NCI-H748 (cell line): ENCODE results near the gene BMP8A.
"Not testable (repeated sequence)": the region's sequence is repeated elsewhere in the genome, so short reads cannot be mapped to it uniquely, and the experiment has no call there.

Source experiments
- DNase-seq: peaks from one replicate; lab custom pipeline; 2025; ENCODE audit not compliant: unreplicated experiment; lab: John Stamatoyannopoulos, UW

Gene BMP8A

DNA sequence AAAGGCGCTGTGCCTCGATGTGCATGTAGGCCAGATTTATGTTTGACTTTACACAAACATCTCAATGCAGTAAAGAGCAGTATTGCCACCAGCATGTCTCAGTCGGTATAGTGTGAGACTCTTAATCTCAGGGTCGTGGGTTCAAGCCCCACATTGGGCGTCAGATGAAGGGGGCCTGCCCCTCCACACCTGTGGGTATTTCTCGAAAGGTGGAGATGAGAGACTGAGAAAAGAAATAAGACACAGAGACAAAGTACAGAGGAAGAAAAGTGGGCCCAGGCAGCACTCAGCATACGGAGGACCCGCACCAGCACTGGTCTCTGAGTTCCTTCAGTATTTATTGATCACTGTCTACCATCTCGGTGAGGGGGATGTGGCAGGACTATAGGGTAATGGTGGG is 13.0 kb downstream of the BMP8A start:
- DNase-seq: not testable (repeated sequence)

DNA sequence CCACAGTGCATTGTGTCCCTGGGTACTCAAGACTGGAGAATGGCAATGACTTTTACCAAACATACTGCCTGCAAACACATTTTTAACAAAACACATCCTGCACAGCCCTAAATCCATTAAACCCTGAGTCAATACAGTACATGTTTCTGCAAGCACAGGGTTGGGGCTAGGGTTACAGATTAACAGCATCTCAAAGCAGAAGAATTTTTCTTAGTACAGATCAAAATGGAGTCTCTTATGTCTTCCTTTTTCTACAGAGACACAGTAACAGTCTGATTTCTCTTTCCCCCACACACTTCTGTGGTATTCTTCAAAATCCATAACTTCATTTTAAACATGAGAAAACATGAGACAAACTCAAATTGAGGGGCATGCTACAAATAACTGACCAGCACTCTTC is 13.9 kb downstream of the BMP8A start:
- DNase-seq: no peak

DNA sequence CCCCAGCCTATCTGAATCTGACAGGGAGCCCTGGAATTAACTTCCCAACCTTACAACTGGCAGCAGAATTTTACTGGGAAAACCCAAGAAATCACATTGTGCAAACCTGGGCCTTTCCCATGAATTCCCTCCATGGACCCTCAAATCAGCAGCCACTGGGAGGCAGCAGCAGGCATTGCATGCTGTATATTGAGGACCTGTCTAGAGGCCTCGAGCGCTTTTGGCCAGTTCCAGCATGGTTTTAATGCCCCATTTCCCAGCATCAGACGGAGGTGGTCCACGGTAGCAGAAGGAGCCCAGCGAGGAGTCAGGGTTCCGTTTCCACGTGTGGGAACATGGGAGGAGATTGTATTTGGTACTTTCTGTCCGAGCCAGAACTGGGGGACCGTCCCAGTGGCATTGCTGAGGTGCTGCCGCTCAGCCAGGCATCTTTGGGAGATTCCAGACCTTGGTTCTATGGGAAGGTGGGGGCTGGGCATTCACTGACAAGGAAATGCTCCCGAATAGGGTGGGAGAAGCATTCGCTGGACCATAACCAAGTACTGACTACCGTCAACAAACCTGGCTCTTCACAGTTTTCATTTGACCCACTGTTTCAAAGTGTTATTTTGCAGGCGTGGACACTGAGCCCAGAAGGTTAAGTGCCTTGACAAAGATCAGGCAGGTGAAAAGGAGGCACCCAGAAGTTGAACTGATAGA is 15.9 kb downstream of the BMP8A start:
- peak; percentile 67 for DNase-seq

DNA sequence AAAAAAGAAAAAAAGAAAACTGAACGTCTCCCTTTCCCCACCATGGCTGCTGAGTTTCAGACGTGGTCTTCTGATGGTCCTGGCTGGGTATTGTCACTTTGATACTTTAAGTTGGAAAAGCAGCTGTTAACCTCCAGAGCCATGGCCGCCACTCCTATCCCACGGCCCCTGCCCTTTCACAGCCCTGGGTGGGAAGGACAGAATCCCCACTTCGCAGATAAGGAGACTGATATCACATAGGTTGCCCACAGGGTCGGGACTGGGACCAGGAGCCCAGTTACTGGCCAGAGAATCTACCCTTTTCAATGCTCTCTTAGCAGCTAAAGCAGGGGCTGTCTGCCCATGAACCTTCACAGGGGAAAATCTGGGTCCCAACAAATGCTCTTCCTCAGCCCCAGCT is 16.8 kb downstream of the BMP8A start:
- no peak for DNase-seq

DNA sequence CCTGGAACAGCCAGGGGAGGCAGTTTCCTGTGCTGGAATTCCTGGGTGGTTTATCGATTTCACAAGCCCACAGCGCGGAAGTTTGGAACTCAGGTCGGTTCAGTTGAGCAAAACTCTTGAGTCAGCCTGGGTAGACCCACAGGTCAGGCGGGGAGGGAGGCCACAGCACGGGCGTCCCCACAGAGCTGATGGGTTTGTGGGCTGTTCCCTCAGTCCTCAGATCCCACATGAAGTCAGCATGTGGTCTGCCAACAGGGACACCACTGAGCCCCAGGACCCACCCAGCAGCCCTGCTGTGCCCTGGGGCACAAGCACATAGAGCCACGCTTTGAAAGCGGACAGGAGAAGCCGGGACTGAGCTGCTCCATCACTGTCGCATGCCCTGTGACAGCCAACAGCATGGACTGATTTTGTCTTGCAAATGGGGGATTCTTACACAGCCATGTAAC is 17.4 kb downstream of the BMP8A start:
- DNase-seq: no peak

DNA sequence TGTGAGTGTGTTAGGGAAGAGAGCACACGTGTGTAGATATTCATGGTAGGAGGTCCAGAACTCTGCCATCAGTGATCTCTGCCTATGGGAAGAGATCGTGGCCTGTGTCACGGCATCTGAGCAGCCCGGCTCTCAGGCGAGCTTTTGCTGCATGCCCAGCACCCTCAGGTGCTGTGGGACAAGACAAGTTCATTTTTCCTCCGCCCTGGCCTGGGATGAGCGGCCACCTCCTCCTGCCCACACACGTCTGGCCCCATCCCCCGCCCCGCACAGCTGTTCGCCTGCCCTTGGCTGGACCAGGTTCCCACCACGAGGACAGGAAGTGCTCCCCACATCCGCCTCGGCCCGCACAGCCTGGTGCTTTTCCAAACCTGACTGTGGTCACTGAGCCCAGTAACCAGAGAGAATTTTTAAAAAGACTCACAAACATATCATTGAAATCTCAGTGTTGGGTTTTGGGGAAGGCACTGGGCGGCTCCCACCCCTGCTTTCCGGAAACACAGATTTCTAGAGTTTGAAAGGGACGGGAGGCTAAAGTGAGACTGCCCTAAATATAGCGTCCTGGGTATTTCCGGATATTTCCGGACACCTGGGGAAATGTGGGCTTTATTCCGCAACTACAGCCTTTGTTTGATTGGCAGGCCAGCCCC is 18.0 kb downstream of the BMP8A start:
- DNase-seq: no peak

DNA sequence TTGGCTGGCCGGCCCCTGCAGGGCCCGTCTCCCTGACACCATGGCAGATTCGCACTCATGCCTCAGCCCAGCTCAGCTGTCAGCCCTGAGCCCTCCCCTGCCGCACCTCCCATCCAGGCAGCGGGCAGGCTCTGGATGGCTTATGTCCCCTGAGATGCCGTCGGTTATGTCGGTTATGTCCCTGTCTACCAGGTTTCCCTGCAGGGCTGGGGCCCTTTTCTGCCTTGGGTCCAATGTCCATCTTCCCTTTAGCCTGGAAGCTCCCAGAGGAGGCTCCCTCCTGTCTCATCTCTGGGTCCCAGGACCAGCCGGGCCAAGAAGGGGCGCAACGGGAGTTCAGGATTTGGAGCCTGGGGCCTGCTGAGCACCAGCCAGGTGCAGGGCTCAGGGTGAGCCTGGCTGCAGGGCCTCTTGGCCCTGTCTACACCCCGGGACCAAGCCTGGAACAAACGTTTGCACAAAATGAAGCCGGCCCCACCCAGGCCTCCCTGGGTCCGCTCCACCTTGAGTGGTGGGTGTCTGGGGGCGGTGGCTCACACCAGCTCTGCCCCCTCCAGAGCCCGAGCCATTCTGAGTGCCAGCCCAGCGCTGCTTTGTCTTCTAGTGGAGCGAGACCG is 19.2 kb downstream of the BMP8A start:
- DNase-seq: not testable (repeated sequence)

DNA sequence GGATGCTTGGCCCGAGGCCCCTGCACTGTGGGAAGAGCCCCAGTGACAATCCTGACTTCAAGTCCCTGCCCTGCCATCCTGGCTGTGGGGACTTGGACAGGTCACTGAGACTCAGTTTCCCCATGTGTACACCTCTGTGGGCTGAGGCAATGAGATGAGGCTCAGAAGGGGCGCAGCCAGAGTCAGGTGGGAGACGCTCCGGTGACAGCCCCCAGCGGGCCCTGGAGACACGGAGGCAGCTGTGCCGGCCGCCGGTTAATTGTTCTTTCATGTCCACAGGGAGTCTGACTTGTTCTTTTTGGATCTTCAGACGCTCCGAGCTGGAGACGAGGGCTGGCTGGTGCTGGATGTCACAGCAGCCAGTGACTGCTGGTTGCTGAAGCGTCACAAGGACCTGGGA is 20.0 kb downstream of the BMP8A start:
- DNase-seq: not testable (repeated sequence)

DNA sequence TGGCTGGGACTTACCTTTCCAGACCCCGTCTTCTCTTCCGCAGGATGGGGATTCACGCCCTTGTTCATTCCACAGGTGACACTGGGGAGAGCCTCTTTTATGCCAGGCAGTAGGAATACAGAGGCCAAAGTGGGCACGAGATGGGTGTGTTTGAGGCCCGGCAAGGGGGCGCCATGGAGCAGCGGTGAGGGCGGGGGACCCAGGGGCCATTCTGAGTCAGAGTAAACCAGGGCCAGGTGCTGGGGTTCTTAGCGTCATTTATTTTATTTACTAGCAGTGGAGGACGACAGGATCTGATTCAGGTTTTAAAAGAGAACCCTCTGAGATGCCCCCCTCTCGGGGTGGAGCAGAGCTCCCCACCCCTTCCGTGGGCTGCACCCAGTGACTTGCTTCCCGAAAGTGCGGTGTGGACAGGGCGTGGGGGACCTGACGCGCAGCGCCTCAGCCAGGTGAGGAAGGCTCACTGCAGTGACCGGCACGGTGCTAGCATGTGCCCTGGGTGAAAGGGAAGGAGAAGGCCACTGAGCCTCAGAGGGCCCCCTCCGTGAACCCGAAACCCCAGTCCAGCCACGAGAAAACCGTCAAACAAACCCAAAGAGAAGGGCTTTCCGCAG is 20.9 kb downstream of the BMP8A start:
- DNase-seq: not testable (repeated sequence)

DNA sequence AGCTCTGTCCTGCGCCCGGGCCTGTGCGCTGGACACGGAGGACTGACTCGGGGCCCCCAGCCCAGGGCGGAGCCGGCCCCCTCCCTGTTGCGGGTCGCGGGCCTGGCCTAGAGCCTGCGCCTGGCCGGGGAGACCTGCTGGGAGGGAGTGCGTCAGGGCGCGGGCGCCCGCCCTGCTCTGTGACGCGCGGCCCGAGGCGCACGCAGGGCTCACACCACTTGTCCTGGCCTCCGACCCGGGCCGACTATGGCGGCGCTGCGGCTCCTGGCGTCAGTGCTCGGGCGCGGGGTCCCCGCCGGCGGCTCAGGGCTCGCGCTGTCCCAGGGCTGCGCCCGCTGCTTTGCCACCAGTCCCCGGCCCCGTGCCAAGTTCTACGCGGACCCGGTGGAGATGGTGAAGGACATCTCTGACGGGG is 23.3 kb downstream of the BMP8A start:
- not testable (repeated sequence) for DNase-seq

DNA sequence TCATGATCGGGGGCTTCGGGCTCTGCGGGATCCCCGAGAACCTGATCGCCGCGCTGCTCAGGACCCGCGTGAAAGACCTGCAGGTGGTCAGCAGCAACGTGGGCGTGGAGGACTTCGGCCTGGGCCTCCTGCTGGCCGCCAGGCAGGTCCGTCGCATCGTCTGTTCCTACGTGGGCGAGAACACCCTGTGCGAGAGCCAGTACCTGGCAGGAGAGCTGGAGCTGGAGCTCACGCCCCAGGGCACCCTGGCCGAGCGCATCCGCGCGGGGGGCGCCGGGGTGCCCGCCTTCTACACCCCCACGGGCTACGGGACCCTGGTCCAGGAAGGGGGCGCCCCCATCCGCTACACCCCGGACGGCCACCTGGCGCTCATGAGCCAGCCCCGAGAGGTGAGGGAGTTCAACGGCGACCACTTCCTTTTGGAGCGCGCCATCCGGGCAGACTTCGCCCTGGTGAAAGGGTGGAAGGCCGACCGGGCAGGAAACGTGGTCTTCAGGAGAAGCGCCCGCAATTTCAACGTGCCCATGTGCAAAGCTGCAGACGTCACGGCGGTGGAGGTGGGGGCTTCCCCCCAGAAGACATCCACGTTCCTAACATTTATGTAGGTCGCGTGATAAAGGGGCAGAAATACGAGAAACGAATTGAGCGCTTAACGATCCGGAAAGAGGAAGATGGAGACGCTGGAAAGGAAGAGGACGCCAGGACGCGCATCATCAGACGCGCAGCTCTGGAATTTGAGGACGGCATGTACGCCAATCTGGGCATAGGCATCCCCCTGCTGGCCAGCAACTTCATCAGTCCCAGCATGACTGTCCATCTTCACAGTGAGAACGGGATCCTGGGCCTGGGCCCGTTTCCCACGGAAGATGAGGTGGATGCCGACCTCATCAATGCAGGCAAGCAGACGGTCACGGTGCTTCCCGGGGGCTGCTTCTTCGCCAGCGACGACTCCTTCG is 24.0 kb downstream of the BMP8A start:
- DNase-seq: not testable (repeated sequence)

DNA sequence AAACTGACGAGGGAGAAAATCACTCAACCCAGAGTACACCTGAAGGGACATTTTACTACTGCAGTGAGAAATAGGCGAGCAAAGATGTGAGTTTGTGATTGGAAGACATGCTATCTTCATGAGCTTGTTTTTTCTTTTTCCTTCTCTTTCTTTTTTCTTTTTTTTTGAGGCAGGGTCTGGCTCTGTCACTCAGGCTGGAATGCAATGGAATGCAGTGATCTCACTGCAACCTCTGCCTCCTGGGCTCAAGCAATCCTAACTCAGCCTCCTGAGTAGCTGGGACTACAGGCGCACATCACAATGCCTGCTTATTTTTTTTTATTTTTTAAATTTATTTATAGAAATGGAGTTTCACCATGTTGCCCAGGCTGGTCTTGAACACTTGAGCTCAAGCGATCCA is 25.4 kb downstream of the BMP8A start:
- DNase-seq: not testable (repeated sequence)

DNA sequence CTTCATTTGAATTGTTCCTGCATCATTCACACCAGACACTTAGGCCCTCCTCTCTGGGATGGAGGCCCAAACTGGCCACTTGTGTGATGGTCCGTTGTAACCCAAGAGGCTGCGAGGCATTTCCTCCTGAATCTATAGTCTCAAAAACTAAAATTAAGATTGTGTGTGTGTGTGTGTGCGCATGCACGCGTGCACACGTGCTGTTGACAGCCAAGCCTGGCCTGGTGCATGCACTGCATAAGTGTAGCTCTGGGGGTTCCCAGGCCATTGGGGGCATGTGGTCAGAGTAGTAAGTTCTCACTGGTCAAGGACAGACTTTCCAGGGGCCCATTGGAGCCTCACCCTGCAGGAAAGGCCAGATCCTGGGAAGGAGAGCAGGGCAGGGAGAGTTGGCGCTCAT is 26.5 kb downstream of the BMP8A start:
- not testable (repeated sequence) for DNase-seq

DNA sequence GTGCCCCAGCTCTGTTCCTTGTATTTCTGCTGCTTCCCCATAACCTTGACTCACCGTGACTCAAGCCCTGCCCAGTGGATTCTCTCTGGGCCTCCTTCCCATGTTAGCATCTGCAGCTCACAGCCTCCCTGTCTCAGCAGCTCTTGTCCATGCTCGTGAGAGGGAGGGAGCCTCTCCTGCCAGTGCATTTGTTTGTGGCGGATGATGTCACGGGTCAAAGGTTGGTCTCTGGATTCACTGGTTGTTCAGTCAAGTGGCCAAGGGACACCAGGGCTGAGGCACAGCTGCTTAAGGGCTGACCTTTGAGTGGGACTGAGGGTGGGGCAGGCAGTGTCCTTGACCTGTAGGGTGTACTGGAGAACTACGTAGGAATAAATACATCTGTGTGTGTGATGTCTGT is 27.9 kb downstream of the BMP8A start:
- not testable (repeated sequence) for DNase-seq

DNA sequence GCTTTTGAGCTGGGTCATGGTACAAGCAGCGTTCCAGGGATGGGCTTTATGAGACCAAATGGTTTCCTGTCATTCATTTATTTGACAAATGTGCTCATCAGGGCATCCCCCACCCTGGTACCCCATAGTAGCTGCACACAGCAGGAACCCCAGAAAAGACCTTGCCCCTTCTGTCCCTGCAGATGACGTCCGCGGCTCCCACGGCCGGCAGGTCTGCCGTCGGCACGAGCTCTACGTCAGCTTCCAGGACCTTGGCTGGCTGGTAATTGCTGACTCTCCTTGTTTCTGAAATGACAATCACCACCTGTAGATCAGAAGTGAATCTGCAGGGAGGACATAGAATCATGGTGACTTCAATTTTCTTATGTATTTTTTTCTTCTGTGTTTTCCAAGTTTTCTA is 30.8 kb downstream of the BMP8A start:
- not testable (repeated sequence) for DNase-seq

DNA sequence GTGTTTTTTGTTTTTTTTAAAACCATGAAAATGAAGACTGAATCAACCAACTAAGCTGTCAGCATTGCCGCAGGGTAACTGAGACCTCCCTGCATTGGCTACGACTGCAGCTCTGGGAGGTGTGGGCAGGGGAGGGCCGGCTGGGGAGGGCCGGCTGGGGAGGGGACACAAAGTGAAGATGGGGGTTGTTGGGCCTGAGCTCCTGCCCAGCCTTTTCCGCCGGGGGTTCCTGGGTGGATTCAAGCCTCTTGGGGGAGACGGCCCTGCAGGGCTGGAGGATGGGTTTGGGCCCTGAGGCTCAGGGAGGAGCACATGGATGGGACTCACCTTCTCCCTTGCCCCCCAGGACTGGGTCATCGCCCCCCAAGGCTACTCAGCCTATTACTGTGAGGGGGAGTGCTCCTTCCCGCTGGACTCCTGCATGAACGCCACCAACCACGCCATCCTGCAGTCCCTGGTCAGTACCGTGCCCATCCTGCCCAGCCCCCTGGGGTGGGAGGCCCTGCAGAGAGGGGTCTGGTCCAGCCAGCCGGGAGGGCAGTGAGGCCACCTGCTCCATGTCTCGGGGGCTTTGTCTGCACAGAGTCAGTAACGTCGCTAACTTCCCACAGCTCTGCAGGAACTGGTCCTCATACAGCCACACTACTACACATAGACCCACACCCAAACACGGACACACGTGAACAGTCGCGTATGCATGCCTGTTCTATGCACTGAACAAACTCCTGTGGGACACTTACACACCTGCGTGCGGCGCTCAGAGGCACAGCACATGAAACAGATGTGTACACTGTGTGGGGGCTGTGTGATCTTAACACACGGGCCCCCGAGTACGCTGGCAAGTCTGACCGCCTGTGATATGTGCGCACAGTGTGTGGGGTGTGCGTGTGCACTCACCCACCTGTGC is 31.5 kb downstream of the BMP8A start:
- no peak for DNase-seq

DNA sequence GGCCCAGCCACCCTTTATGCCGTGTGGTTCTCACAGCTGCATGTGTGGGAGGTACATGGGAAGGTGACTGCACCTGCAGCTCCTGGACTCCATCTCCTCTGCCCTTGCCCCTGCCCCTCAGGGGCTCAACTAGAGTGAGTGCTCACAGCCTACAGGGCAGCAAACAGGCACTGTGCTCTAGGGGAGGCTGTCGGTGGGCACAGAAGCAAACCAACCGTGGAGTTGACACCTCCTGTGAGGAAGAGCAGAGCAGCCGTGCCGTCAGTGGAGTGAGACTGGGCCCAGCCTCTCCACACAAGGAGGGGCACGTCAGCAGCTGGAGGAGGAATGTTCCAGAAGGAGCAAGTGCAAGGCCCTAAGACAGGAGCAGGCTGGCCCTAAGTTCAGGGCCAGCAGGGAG is 32.7 kb downstream of the BMP8A start:
- no peak for DNase-seq

DNA sequence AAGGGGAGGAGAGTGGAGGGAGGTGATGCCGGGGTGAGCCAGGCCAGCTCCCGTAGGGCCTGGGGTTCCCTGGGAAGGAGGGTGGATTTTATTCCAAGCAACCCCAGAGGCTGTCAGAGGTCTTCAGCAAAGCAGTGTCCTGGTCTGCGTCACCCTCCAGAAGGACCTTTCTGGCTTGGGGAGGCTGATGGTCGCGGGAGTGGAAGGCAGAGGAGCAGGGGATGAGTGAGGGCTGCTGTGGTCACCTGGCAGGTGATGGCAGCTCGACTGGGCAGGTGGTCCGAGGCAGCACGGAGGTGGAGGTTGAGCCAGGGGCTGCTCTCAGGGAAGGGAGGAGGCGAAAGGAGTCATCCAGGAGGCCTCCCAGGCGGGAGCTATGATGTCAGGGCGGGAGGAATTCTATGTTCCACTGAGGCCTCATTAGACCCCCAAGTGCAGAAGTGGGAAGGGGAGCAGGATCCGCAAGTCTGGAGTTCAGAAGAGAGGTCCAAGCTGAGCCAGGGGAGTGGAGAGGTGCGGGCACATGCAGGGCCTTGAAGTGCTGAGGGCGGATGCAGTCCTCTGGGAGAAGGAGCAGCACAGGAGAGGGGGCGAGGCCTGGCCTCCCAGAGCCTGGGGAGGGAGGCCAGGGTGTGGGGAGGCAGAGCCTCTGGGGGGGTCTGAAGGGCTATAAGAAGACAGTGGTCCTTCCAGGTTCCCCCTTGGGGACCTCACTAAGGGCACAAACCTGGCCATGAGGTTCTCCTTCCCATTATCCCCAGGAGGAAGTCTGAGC is 33.3 kb downstream of the BMP8A start:
- no peak for DNase-seq
